A204.1 (cell line): Measurements from ENCODE around the gene DTX2.
"Not testable (repeated sequence)": the region's sequence is repeated elsewhere in the genome, so short reads cannot be mapped to it uniquely, and the experiment has no call there.

Source experiments
- FAIRE-seq: peaks from 2 replicates; lab custom pipeline; 2012; peaks lifted over from hg19 to GRCh38; lab: Jason Lieb, UNC

The DTX2 gene

GRCh38 chr7:76443846-76444245 is 17.7 kb upstream of the DTX2 start:
- FAIRE-seq: not testable (repeated sequence)

- FAIRE-seq: not testable (repeated sequence)
Measured at GRCh38 chr7:76445577-76446008, 15.9 kb upstream of the DTX2 start.

GRCh38 chr7:76457017-76457416 is 4.5 kb upstream of the DTX2 start:
- FAIRE-seq: not testable (repeated sequence)

GRCh38 chr7:76458504-76458903 is 3.0 kb upstream of the DTX2 start:
- not testable (repeated sequence) for FAIRE-seq

GRCh38 chr7:76460767-76461166 is 742 bp upstream of the DTX2 start:
- not testable (repeated sequence) for FAIRE-seq

GRCh38 chr7:76462271-76462882 is 868 bp downstream of the DTX2 start:
- FAIRE-seq: not testable (repeated sequence)

- not testable (repeated sequence) for FAIRE-seq
Measured at GRCh38 chr7:76464959-76465358, 3.5 kb downstream of the DTX2 start.

GRCh38 chr7:76465950-76466349 is 4.4 kb downstream of the DTX2 start:
- FAIRE-seq: not testable (repeated sequence)

- not testable (repeated sequence) for FAIRE-seq
Measured at GRCh38 chr7:76467743-76468404, 6.4 kb downstream of the DTX2 start.

GRCh38 chr7:76471556-76472221 is 10.2 kb downstream of the DTX2 start:
- not testable (repeated sequence) for FAIRE-seq

- not testable (repeated sequence) for FAIRE-seq
Measured at GRCh38 chr7:76473097-76473496, 11.6 kb downstream of the DTX2 start.

- not testable (repeated sequence) for FAIRE-seq
Measured at GRCh38 chr7:76476280-76476679, 14.8 kb downstream of the DTX2 start.

GRCh38 chr7:76476742-76477474 is 15.4 kb downstream of the DTX2 start:
- not testable (repeated sequence) for FAIRE-seq

- FAIRE-seq: not testable (repeated sequence)
Measured at GRCh38 chr7:76479628-76480027, 18.1 kb downstream of the DTX2 start.

- not testable (repeated sequence) for FAIRE-seq
Measured at GRCh38 chr7:76480403-76481253, 19.1 kb downstream of the DTX2 start.

- not testable (repeated sequence) for FAIRE-seq
Measured at GRCh38 chr7:76482660-76483059, 21.2 kb downstream of the DTX2 start.

GRCh38 chr7:76483081-76483480 is 21.6 kb downstream of the DTX2 start:
- FAIRE-seq: not testable (repeated sequence)

- not testable (repeated sequence) for FAIRE-seq
Measured at GRCh38 chr7:76484456-76484855, 22.9 kb downstream of the DTX2 start.

- not testable (repeated sequence) for FAIRE-seq
Measured at GRCh38 chr7:76485822-76486610, 24.5 kb downstream of the DTX2 start.

GRCh38 chr7:76486618-76487017 is 25.1 kb downstream of the DTX2 start:
- not testable (repeated sequence) for FAIRE-seq

- FAIRE-seq: not testable (repeated sequence)
Measured at GRCh38 chr7:76487969-76488368, 26.5 kb downstream of the DTX2 start.
